ENCODE data around the gene ANXA10.
"Not testable (repeated sequence)": the region's sequence is repeated elsewhere in the genome, so short reads cannot be mapped to it uniquely, and the experiment has no call there.

ANXA10 gene, protein sequence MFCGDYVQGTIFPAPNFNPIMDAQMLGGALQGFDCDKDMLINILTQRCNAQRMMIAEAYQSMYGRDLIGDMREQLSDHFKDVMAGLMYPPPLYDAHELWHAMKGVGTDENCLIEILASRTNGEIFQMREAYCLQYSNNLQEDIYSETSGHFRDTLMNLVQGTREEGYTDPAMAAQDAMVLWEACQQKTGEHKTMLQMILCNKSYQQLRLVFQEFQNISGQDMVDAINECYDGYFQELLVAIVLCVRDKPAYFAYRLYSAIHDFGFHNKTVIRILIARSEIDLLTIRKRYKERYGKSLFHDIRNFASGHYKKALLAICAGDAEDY

DNA sequence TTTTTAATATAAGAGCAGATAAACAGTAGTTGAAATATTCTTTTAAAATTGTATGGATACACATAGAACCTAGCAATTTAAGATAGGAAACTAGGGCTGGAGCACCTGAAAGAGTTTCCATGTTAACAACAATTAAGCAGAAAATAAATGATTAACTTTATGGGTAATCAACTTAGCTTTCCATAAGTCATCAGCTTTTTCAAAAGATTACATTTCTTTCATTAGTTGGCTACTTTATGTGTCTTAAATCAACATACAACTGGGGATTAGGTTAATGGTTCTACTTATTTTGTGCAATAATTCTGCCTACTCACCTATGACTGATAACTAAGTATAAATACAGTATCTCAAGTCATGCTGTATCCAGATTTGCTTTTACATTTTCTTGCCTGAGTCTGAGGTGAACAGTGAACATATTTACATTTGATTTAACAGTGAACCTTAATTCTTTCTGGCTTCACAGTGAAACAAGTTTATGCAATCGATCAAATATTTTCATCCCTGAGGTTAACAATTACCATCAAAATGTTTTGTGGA lies at the start of gene ANXA10:
Gene ANXA10, plus strand, starts transcription at position 362 of the 537 bp plus-strand sequence. Its CDS starts 164 bp downstream, at position 526.
- no peak for DNase-seq (ENCODE audit: low spot score)

- DNase-seq (ENCODE audit: low spot score): no peak
Measured at GRCh38 chr4:168045354-168045753, 47.0 kb upstream of the ANXA10 start.

- DNase-seq (ENCODE audit: low spot score): no peak
Measured at GRCh38 chr4:168050002-168050401, 42.3 kb upstream of the ANXA10 start.

- no peak for DNase-seq (ENCODE audit: low spot score)
Measured at GRCh38 chr4:168051526-168051925, 40.8 kb upstream of the ANXA10 start.

DNA sequence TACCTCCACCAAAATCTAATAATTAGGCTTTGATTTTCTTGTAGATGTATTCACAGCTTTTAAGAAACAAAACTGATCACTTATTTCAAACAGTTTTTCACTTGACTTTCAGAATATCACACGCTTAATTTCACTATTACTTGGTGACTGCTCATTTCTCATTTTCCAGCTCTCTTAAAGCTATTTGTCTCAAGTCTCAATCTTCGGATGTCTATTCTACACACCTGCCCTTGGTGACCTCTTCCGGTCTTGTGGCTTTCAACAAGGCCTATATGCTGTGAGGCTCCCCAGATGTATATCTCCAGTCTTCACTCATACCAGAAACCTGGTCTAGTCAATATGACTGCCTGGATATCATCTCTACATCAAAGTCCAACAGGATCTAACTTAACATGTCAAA lies 34.9 kb upstream of the ANXA10 start:
- DNase-seq (ENCODE audit: low spot score): no peak

DNA sequence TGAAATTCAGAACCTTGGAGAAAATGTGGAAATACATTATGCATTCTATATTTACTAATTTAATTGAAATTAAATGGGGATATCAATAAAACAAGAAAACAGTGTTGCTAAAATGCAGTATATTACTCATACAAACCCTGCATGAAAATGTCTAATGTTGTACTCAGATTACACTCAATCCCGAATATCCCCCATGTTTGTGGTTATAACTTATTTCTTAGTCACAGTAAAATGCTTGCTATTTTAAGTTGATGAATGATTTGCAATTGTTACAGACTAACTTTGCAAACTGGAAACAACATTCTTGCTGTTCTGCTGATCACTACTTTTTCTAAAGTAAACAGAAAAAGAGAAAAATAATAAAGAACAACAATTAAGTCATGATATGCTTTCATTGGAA lies 33.1 kb upstream of the ANXA10 start:
- no peak for DNase-seq (ENCODE audit: low spot score)

DNA sequence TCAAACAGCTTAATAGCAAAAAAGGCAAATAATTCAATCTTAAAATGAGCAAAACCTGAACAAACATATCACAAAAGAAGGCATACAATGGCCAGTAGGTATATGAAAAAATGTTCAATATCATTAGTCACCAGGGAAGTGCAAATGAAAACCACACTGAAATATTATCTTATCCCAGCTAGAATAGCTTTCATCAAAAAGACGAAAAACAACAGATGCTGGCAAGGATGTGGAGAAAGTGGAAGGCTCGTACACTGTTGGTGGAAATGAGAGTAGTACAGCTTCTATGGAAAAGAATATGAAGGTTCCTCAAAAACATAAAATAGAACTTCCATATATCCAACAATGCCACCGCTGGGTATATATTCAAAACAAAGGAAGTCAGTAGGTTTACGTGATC lies 29.3 kb upstream of the ANXA10 start:
- DNase-seq (ENCODE audit: low spot score): no peak

DNA sequence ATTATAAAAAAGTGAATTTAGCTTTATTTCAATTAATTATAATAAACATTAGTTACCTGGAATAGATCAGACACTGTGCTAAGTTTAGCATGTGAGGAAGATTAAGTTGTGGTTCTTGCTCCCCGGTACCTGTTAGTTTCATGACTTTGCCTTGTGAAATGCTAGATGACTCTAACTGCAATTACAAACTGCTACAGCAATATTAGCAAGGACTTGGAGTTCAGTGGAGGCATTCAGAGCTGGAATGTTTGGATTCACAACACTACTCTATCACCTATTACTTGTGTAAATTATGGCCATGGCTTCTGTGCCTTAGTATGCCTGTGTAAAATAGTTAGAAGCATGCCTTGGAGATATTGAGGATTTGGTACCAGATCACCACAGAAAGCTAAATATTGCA lies 21.4 kb upstream of the ANXA10 start:
- DNase-seq (ENCODE audit: low spot score): no peak

DNA sequence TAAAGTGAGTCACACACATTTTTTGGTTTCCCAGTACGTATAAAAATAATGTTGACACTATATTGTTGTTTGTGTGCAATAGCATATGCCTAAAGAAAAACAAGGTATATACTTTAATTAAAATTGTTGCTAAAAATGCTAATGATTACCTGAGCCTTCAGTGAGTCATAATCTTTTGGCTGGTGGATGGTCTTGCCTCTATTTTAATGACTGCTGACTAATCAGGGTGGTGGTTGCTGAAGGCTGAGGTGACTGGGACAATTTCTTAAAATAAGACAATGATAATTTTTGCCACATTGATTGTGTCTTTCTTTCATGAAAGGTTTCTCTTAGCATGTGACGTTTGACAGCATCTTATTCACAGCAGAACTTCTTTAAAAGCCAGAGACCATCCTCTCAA lies 21.0 kb upstream of the ANXA10 start:
- no peak for DNase-seq (ENCODE audit: low spot score)

GRCh38 chr4:168074861-168075260 lies 17.5 kb upstream of the ANXA10 start:
- DNase-seq (ENCODE audit: low spot score): no peak

GRCh38 chr4:168076989-168077725 lies 15.2 kb upstream of the ANXA10 start:
- DNase-seq (ENCODE audit: low spot score): peak; percentile 41

DNA sequence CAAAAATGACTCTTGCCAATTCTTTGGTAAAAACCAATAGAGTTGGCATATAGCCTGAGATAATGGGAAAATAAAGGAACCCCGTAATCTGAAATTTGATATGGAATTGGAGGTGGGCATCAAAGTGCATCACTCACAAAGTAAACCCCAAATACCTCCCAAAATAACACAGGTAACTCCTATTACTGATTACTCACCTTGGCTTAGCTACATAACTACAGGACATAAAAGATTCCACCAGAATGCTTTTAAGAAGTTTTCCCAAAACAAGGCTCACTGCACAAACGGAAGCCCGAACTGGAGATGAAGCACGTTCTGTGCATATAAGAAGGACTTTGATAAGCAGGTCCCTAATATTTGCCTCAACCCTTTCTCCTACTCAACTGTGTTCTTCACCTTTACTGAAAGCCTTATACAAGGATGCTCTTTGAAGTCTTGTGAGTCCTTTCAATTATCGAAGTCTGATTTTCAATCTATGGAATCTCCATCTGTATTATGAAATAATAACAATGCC lies 14.6 kb upstream of the ANXA10 start:
- DNase-seq (ENCODE audit: low spot score): no peak

DNA sequence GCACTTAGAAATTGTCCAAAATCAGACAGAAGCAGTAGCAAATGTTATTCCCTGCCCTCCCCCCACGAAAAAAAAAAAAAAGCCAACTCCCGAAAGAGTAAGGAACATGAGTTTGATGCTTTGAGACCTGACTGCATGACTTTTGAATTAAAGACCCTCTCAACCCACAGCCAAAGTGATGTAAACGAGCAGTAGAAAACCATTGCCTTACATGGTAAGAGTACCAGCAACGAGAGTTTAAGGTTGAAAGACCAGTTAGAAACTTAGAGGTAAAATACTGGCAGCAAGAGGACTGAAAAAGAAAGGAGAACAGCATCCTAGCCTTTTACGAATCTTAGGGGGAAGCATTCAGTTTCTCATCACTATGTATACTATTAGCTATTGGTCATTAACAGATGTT lies 10.0 kb upstream of the ANXA10 start:
- DNase-seq (ENCODE audit: low spot score): no peak

- no peak for DNase-seq (ENCODE audit: low spot score)
Measured at GRCh38 chr4:168095776-168096406, 3.6 kb downstream of the ANXA10 start.

DNA sequence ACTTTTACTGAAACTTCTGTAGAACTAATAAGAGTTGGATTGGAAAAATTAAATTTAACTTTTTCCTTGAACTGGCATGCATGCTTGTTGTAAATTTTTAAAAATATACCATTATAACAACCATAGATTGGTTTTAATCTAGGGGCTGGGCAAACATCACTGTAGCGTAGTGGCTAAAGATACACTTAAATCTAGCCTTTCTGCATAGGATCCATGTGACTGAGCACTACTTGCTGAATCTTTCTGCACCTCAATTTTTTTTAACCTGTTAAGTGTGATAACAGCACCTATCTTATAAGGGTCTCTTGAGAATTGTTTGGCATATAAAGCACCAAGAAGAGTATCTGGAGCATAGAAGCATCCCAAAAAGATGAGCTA lies 4.1 kb downstream of the ANXA10 start:
- no peak for DNase-seq (ENCODE audit: low spot score)

GRCh38 chr4:168097161-168097560 lies 4.8 kb downstream of the ANXA10 start:
- no peak for DNase-seq (ENCODE audit: low spot score)

- DNase-seq (ENCODE audit: low spot score): no peak
Measured at GRCh38 chr4:168098248-168098717, 5.9 kb downstream of the ANXA10 start.

GRCh38 chr4:168099195-168099594 lies 6.9 kb downstream of the ANXA10 start:
- no peak for DNase-seq (ENCODE audit: low spot score)

GRCh38 chr4:168101026-168101425 lies 8.7 kb downstream of the ANXA10 start:
- no peak for DNase-seq (ENCODE audit: low spot score)

- no peak for DNase-seq (ENCODE audit: low spot score)
Measured at GRCh38 chr4:168102403-168102802, 10.1 kb downstream of the ANXA10 start.

- no peak for DNase-seq (ENCODE audit: low spot score)
Measured at GRCh38 chr4:168109527-168109926, 17.2 kb downstream of the ANXA10 start.

DNA sequence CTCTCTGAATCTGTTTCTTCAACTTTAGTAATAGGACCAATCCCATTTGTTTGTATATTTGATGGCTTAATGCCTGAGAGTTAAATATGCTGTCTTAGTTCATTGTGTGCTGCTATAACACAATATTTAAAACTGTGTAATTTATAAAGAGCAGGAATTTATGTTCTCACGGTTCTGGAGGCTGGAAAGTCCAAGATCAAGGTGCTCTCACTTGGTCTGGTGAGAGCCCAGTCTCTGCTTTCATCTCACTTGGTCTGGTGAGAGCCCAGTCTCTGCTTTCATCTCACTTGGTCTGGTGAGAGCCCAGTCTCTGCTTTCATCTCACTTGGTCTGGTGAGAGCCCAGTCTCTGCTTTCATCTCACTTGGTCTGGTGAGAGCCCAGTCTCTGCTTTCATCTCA lies 20.7 kb downstream of the ANXA10 start:
- DNase-seq (ENCODE audit: low spot score): not testable (repeated sequence)

Data from globus pallidus (tissue), 1 donor.